DND-41 (cell line): ENCODE data around the gene ADCY1.
"Not testable (repeated sequence)": the region's sequence is repeated elsewhere in the genome, so short reads cannot be mapped to it uniquely, and the experiment has no call there.

Source experiments
- ATAC-seq: fragments of 200-7000 bp; cut with Tn5 transposase; 3 replicates; pipeline ENCODE4 v1.9.1; 2021; ENCODE audit warnings: low read depth; ENCODE audit not compliant: insufficient read depth
- DNase-seq: peaks from one replicate; pipeline ENCODE4 v3.0.0-alpha.2; 2020
- H2AFZ ChIP-seq: 2 replicates; pipeline ENCODE4 v1.6.0; 2012; ENCODE audit warnings: low read depth, low read length
- H3K27ac ChIP-seq: 2 replicates; pipeline ENCODE4 v1.5.1; 2012; ENCODE audit warnings: low read length, inconsistent platforms
- H3K27me3 ChIP-seq: fragments of 200-600 bp; sonication (generic); 2 replicates; pipeline ENCODE4 v1.6.0; 2012; ENCODE audit warnings: low read length, mild to moderate bottlenecking, inconsistent platforms; ENCODE audit not compliant: insufficient read depth, poor library complexity
- H3K36me3 ChIP-seq: 2 replicates; pipeline ENCODE4 v1.5.1; 2012; ENCODE audit warnings: low read length, inconsistent platforms; ENCODE audit not compliant: insufficient read depth
- H3K4me1 ChIP-seq: 2 replicates; pipeline ENCODE4 v1.5.1; 2012; ENCODE audit warnings: mild to moderate bottlenecking, low read length; ENCODE audit not compliant: insufficient read depth
- H3K4me2 ChIP-seq: 2 replicates; pipeline ENCODE4 v1.6.0; 2012; ENCODE audit warnings: mild to moderate bottlenecking, moderate library complexity, low read length, inconsistent platforms; ENCODE audit not compliant: insufficient read depth
- H3K4me3 ChIP-seq, 2 experiments: fragments of 200-600 bp in 1 of 2; shearing (Covaris generic) in 1 of 2; 2 replicates each; pipeline ENCODE4 v1.5.1; 2012 to 2016; ENCODE audit warnings: inconsistent platforms in 2 of 2, low read length in 2 of 2, mild to moderate bottlenecking in 2 of 2, low read depth in 1 of 2, moderate library complexity in 1 of 2
- H3K79me2 ChIP-seq: 2 replicates; pipeline ENCODE4 v1.6.0; 2012; ENCODE audit warnings: low read length, inconsistent platforms; ENCODE audit not compliant: insufficient read depth
- H3K9ac ChIP-seq: 2 replicates; pipeline ENCODE4 v1.6.0; 2012; ENCODE audit warnings: low read depth, mild to moderate bottlenecking, inconsistent platforms, low read length, moderate library complexity
- H3K9me3 ChIP-seq: 2 replicates; pipeline ENCODE4 v1.5.1; 2012; ENCODE audit warnings: low read length, moderate library complexity, mild to moderate bottlenecking, inconsistent platforms; ENCODE audit not compliant: insufficient read depth, severe bottlenecking
- H4K20me1 ChIP-seq: 2 replicates; pipeline ENCODE4 v1.6.0; 2012; ENCODE audit warnings: low read length; ENCODE audit not compliant: insufficient read depth
- CTCF ChIP-seq: IDR thresholded peaks from 2 replicates; pipeline ENCODE4 v1.5.1; 2012; ENCODE audit warnings: borderline replicate concordance, low read length, moderate library complexity, mild to moderate bottlenecking; ENCODE audit not compliant: poor library complexity, severe bottlenecking; ENCODE audit errors: extremely low read depth

Gene ADCY1

GRCh38 chr7:45748976-45749375 is 174.8 kb downstream of the ADCY1 start:
- H3K9me3 ChIP-seq, H3K27ac ChIP-seq, H3K79me2 ChIP-seq, ATAC-seq, H3K9ac ChIP-seq, H4K20me1 ChIP-seq, H3K4me2 ChIP-seq, H2AFZ ChIP-seq, H3K4me3 ChIP-seq, DNase-seq, H3K4me1 ChIP-seq, H3K27me3 ChIP-seq: not testable (repeated sequence)
- peaks cover 11% of the 10 kb centered on the region; the same call in 1 of the 2 replicates for H3K36me3 ChIP-seq

GRCh38 chr7:45751352-45751751 is 177.2 kb downstream of the ADCY1 start:
- H3K9ac ChIP-seq, H3K36me3 ChIP-seq, ATAC-seq: not testable (repeated sequence)

GRCh38 chr7:45756333-45756732 is 182.2 kb downstream of the ADCY1 start:
- not testable (repeated sequence) for H3K27me3 ChIP-seq, H3K4me1 ChIP-seq, H4K20me1 ChIP-seq, DNase-seq, H3K4me3 ChIP-seq, H2AFZ ChIP-seq, H3K9me3 ChIP-seq, H3K27ac ChIP-seq, H3K79me2 ChIP-seq, ATAC-seq, H3K4me2 ChIP-seq, H3K9ac ChIP-seq
- peaks cover 11% of the 10 kb centered on the region; the same call in 1 of the 2 replicates for H3K36me3 ChIP-seq

More at GRCh38 chr7:45751352-45751751, 177.2 kb downstream of the ADCY1 start:
- H3K4me3 ChIP-seq, H3K27ac ChIP-seq, H3K9me3 ChIP-seq, H3K4me2 ChIP-seq, DNase-seq, H2AFZ ChIP-seq, H3K27me3 ChIP-seq, H3K4me1 ChIP-seq, H3K79me2 ChIP-seq, H4K20me1 ChIP-seq: not testable (repeated sequence)

- not testable (repeated sequence) for DNase-seq, H3K9me3 ChIP-seq, H2AFZ ChIP-seq, H3K27me3 ChIP-seq, H3K4me2 ChIP-seq, H3K9ac ChIP-seq, H3K4me3 ChIP-seq, H3K79me2 ChIP-seq, H3K36me3 ChIP-seq, H3K27ac ChIP-seq, ATAC-seq, H3K4me1 ChIP-seq, H4K20me1 ChIP-seq
- peak; percentile 24 for TF ChIP-seq CTCF
These were observed 182.6 kb downstream of the ADCY1 start for GRCh38 chr7:45756757-45757156.

GRCh38 chr7:45759464-45759863 is 185.3 kb downstream of the ADCY1 start:
- ATAC-seq, H3K4me1 ChIP-seq, H4K20me1 ChIP-seq, H3K27me3 ChIP-seq, H3K36me3 ChIP-seq, H3K9ac ChIP-seq, H3K27ac ChIP-seq, H3K4me3 ChIP-seq, DNase-seq, H3K9me3 ChIP-seq, H2AFZ ChIP-seq, H3K4me2 ChIP-seq: not testable (repeated sequence)
- peaks cover 15% of the 10 kb centered on the region; the same call in 1 of the 2 replicates for H3K79me2 ChIP-seq

GRCh38 chr7:45761545-45762205 is 187.5 kb downstream of the ADCY1 start:
- not testable (repeated sequence) for H4K20me1 ChIP-seq, H3K4me2 ChIP-seq, H3K27me3 ChIP-seq, H3K9ac ChIP-seq, DNase-seq, H3K4me1 ChIP-seq, H3K9me3 ChIP-seq, H3K27ac ChIP-seq, ATAC-seq, H2AFZ ChIP-seq, H3K4me3 ChIP-seq, H3K36me3 ChIP-seq
- H3K79me2 ChIP-seq = peaks cover 20% of the 10 kb centered on the region; the same call in 1 of the 2 replicates

GRCh38 chr7:45762225-45762994 is 188.2 kb downstream of the ADCY1 start:
- not testable (repeated sequence) for H3K9me3 ChIP-seq, H3K4me1 ChIP-seq, H3K27me3 ChIP-seq, DNase-seq, H3K9ac ChIP-seq, H3K36me3 ChIP-seq, H2AFZ ChIP-seq, H3K4me3 ChIP-seq, H4K20me1 ChIP-seq, H3K4me2 ChIP-seq, H3K27ac ChIP-seq, ATAC-seq
- peaks cover 25% of the 10 kb centered on the region; the same call in 1 of the 2 replicates for H3K79me2 ChIP-seq
